ENCODE data around the gene GMPPA. TPM values are rescaled to one million over a fixed set of nuclear protein-coding genes. Genes with fewer than 3 reads are reported as not detected.

GMPPA gene
- total RNA-seq, 4 donors from 2014 or later: 18.1 to 31.1 (median 26.4) TPM

DNA sequence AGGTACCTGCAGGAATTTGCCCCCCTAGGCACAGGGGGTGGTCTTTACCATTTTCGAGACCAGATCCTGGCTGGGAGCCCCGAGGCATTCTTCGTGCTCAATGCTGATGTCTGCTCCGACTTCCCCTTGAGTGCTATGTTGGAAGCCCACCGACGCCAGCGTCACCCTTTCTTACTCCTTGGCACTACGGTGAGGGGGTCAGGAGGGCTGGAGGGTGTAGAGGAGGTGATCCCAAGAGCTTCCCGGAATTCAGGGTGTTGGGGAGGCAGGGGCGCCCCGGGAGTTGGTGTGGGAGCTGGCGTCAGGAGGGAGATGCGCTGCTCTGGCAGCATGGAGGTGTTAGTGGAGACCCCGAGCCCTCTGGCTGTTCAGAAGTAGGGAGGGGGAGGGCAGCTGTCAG lies 3.2 kb downstream of the GMPPA start:
- Histone ChIP-seq H3K36me3 (peaks cover 0 to 57% (median 0%) of the 10 kb centered on the region in 3 donors), H3K4me3 (no peak overlapping the region), H3K27ac (no peak overlapping the region), H3K27me3 (peaks cover 0 to 12% (median 0%) of the 10 kb centered on the region in 4 donors), H3K4me1 (peaks cover 8 to 30% (median 18%) of the 10 kb centered on the region in 3 donors), H3K9me3 (no peaks in the 10 kb centered on the region)
- WGBS, 2 donors: 92 to 100% methylated on average over 1 to 9 of the region's 14 CpGs
- TF ChIP-seq, protein P1, sequence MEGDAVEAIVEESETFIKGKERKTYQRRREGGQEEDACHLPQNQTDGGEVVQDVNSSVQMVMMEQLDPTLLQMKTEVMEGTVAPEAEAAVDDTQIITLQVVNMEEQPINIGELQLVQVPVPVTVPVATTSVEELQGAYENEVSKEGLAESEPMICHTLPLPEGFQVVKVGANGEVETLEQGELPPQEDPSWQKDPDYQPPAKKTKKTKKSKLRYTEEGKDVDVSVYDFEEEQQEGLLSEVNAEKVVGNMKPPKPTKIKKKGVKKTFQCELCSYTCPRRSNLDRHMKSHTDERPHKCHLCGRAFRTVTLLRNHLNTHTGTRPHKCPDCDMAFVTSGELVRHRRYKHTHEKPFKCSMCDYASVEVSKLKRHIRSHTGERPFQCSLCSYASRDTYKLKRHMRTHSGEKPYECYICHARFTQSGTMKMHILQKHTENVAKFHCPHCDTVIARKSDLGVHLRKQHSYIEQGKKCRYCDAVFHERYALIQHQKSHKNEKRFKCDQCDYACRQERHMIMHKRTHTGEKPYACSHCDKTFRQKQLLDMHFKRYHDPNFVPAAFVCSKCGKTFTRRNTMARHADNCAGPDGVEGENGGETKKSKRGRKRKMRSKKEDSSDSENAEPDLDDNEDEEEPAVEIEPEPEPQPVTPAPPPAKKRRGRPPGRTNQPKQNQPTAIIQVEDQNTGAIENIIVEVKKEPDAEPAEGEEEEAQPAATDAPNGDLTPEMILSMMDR (IDR thresholded peaks at IDR 0.05): no peak
- TF ChIP-seq POLR2A (IDR thresholded peaks at IDR 0.05): no peak
- no peak for DNase-seq
- intact Hi-C loops (cut with DNase I): no loop called here

DNA sequence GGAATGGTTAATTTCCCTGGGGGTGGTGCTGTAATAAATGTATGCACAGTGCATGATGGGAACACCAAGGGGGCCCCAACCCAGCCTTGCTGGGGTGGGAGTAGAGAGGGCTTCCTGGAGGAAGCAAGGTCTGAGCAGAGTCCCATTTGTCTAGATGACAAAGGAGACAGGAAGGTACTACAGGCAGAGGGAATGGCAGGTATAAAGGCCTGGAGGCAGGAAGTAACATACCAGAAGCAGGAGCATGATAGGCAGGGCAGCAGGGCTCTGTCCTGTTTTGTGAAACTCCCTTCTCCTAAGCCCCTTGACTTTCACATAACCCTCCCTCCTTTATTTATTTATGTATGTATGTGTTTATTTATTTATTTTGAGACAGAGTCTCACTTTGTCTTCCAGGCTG lies 3.9 kb downstream of the GMPPA start:
- Histone ChIP-seq H3K27me3 (peaks cover 0 to 4% (median 0%) of the 10 kb centered on the region in 4 donors), H3K36me3 (peaks cover 0 to 61% (median 0%) of the 10 kb centered on the region in 3 donors), H3K9me3 (no peaks in the 10 kb centered on the region), H3K4me1 (peaks cover 1 to 22% (median 10%) of the 10 kb centered on the region in 3 donors), H3K4me3 (no peak overlapping the region), H3K27ac (no peak overlapping the region)
- no peak for DNase-seq
- intact Hi-C loops (cut with DNase I): no loop called here
- no peak for TF ChIP-seq POLR2A (IDR thresholded peaks at IDR 0.05)
- TF ChIP-seq, protein P1 (IDR thresholded peaks at IDR 0.05): no peak

DNA sequence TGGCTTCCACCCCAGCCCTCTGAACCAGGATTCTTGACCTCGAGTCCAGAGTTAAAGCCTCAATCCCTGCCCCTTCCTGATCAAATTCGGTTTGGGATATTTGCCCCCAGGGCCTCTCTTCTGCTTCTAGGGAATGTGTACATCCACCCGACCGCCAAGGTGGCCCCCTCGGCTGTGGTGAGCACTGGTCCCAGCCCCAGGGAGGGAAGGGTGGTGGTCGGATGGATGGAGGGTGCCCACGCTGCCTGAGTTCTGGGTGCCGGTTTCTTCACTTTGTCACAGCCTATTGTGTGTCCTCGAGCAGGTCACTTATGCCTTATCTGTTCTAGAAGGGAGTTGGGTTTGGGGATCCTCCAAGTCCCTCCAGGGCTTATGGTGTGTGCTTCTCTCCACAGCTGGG lies 6.9 kb downstream of the GMPPA start:
- no peak overlapping the region for H3K27ac ChIP-seq
- no peaks in the 10 kb centered on the region for H3K9me3 ChIP-seq
- peaks cover 0 to 26% (median 1%) of the 10 kb centered on the region in 4 donors for H3K27me3 ChIP-seq
- intact Hi-C loops (cut with DNase I): no loop called here
- no peak for DNase-seq
- no peak for TF ChIP-seq POLR2A (IDR thresholded peaks at IDR 0.05)
- TF ChIP-seq, protein P1 (IDR thresholded peaks at IDR 0.05): no peak
- H3K36me3 ChIP-seq: peaks cover 0 to 61% (median 0%) of the 10 kb centered on the region in 3 donors
- WGBS, 2 donors: 83 to 85% methylated on average over 7 of the region's 9 CpGs
- no peak overlapping the region for H3K4me3 ChIP-seq
- H3K4me1 ChIP-seq: peaks cover 13 to 27% (median 14%) of the 10 kb centered on the region in 3 donors

DNA sequence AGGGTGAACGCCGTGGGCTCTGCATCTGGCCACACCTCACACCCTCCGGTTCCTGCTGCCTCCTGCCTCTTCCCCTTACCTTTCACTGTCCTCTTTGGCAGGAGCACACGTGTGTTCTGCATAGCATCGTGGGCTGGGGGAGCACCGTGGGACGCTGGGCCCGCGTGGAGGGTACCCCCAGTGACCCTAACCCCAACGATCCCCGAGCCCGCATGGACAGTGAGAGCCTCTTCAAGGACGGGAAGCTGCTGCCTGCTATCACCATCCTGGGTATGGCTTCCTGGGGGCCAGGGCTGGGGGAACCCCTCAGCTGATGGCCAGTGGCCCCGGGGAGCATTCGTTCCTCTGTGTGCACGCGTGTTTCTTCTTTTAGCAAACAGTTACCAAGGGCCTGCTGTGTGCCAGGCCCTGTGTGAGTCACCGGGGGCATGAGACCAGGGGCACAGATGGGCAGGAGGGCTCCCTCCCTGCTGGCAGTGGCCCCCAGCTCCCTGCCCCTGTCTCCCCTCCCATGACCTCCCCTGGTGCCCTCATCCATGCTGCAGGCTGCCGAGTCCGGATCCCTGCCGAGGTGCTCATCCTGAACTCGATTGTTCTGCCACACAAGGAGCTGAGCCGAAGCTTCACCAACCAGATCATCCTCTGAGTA lies 7.6 kb downstream of the GMPPA start:
- no peak overlapping the region for H3K4me3 ChIP-seq
- DNase-seq: no peak
- peaks cover 0 to 33% (median 5%) of the 10 kb centered on the region in 4 donors for H3K27me3 ChIP-seq
- no peak overlapping the region for H3K27ac ChIP-seq
- H3K9me3 ChIP-seq: no peaks in the 10 kb centered on the region
- peaks cover 0 to 59% (median 0%) of the 10 kb centered on the region in 3 donors for H3K36me3 ChIP-seq
- intact Hi-C loops (cut with DNase I): no loop called here
- 78 to 80% methylated on average over 3 to 4 of the region's 23 CpGs for WGBS, 2 donors
- peaks cover 13 to 29% (median 14%) of the 10 kb centered on the region in 3 donors for H3K4me1 ChIP-seq
- TF ChIP-seq POLR2A (IDR thresholded peaks at IDR 0.05): no peak
- TF ChIP-seq, protein P1 (IDR thresholded peaks at IDR 0.05): no peak

DNA sequence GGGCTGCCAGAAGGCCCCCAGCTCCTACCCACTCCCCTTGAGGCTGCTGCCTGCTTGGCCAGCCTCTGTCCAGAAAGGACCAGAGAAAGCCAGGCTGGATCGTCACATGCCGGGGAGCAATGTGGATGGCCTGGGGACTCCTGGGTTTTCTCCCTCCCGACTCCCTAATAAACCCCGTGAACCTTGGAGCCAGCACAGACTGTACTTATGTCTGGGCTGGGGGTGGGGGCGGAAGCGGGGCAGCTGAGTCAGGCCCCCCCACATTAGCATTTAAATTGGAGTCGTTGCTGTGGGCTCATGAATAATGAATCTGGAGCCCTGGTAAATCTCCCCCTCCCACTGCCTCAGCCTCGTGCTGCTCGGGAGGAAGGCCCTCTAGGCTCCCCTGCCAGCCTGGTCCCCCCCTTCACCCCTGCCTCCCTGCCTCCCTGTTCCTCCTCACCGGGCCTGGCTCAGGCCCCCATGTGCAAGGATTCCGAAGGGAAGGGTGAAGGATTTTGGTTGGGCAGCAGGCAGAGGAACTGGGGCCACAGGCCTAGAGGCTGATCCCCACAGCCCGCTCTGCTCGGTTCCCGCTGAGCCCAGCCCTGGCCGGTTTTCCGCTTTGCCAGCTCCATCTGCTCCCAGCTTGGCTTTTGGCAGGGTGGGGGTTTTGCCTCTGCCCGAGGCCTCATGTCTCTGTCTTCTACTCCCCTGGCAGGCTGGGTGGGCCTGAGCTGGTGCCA lies 8.3 kb downstream of the GMPPA start:
- no peak for TF ChIP-seq POLR2A (IDR thresholded peaks at IDR 0.05)
- TF ChIP-seq, protein P1 (IDR thresholded peaks at IDR 0.05): no peak
- Histone ChIP-seq H3K36me3 (peaks cover 0 to 52% (median 0%) of the 10 kb centered on the region in 3 donors), H3K27me3 (peaks cover 0 to 40% (median 5%) of the 10 kb centered on the region in 4 donors), H3K9me3 (no peaks in the 10 kb centered on the region), H3K27ac (no peak overlapping the region), H3K4me1 (peaks cover 13 to 29% (median 14%) of the 10 kb centered on the region in 3 donors), H3K4me3 (no peak overlapping the region)
- intact Hi-C loops (cut with DNase I): no loop called here
- DNase-seq: no peak
- WGBS, 2 donors: 50 to 60% methylated on average over 1 to 2 of the region's 17 CpGs
